ENCODE data around the gene SLC35F6.

The SLC35F6 gene

DNA sequence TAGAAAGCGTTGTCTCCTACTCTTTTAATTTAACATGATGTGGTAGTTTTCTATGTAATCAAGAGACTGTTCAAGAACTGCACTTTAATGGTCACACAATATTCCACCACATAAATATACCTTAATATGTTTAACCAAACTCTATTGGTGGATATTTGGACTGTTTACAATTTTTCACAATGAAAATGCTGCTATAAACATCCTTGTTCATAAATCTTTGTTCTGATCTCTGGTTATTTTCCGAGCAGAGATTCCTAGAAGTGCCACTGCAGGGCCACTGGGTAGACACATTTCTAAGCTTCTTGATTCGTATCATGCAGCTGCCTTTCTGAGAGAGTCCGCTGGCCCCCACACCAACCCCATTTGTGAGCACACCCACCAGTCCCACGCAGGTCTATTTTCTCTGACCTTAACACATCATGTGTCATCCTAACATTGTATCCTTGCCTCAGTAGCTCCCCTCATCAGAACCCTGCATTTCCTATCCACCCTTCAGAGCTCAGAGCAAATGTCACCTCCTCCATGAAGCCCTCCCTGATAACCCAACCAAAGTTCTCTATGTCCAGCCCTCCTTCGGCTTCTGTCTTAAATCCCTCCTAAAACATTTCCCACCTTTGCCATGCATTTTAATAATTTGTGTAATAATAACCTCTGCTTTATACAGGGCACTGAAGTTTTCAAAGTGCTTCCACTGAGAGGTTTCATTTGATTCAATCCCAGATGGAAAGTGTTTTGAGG, 45.0 kb upstream of the SLC35F6 start:
- Histone ChIP-seq H3K4me3 (ENCODE audit: low read depth, low read length) (no peak overlapping the region), H3K27ac (no peak overlapping the region), H3K27me3 (replicated peaks) (no peaks in the 10 kb centered on the region), H3K36me3 (replicated peaks) (no peaks in the 10 kb centered on the region)
- no peak for DNase-seq
- TF ChIP-seq, protein P1, sequence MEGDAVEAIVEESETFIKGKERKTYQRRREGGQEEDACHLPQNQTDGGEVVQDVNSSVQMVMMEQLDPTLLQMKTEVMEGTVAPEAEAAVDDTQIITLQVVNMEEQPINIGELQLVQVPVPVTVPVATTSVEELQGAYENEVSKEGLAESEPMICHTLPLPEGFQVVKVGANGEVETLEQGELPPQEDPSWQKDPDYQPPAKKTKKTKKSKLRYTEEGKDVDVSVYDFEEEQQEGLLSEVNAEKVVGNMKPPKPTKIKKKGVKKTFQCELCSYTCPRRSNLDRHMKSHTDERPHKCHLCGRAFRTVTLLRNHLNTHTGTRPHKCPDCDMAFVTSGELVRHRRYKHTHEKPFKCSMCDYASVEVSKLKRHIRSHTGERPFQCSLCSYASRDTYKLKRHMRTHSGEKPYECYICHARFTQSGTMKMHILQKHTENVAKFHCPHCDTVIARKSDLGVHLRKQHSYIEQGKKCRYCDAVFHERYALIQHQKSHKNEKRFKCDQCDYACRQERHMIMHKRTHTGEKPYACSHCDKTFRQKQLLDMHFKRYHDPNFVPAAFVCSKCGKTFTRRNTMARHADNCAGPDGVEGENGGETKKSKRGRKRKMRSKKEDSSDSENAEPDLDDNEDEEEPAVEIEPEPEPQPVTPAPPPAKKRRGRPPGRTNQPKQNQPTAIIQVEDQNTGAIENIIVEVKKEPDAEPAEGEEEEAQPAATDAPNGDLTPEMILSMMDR (IDR thresholded peaks at IDR 0.05; ENCODE audit: low read depth, low read length, missing control alignments): no peak
- in situ Hi-C loops (cut with HindIII; ENCODE audit: low pct_ligation_motif_present, low sequenced_read_pairs): no loop called here

DNA sequence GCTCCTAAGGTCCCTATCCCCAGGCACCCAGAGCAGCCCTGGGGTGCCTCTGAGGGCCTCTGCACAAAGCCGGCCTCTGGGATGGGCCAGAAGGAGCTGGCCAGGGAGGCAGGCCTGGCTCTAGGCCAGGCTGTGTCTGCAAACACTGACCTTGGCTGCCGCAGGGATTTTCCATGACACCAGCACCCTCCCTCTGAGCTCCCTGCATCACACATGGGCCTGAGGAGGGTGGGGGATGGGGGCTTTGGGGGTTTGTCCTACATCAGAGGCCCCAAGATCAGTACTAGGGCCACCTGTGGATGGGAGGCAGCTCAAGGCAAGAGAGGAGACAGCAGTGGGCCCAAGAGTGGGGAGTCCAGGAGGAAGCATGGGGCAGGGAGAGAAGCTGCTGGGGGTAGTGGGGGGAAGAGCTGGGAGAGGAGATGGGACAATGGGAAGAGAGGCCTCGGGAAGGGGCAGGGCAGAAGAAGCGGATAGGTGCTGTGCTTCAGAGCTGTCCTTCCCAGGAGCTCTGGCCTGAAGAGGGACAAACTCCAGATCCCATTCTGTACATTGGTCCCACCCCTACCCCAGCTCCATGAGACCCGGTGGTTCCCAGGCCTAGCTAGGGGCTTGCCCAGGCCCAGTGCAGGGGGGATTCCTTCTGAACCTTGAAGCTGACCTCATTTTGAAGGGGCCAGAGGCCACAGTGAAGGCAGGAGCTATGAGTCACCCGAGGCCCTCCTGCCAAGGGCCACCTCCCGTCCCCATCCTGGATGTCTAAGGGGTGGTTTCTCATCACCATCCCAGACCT, 43.6 kb upstream of the SLC35F6 start:
- peak; percentile 61 for DNase-seq

DNA sequence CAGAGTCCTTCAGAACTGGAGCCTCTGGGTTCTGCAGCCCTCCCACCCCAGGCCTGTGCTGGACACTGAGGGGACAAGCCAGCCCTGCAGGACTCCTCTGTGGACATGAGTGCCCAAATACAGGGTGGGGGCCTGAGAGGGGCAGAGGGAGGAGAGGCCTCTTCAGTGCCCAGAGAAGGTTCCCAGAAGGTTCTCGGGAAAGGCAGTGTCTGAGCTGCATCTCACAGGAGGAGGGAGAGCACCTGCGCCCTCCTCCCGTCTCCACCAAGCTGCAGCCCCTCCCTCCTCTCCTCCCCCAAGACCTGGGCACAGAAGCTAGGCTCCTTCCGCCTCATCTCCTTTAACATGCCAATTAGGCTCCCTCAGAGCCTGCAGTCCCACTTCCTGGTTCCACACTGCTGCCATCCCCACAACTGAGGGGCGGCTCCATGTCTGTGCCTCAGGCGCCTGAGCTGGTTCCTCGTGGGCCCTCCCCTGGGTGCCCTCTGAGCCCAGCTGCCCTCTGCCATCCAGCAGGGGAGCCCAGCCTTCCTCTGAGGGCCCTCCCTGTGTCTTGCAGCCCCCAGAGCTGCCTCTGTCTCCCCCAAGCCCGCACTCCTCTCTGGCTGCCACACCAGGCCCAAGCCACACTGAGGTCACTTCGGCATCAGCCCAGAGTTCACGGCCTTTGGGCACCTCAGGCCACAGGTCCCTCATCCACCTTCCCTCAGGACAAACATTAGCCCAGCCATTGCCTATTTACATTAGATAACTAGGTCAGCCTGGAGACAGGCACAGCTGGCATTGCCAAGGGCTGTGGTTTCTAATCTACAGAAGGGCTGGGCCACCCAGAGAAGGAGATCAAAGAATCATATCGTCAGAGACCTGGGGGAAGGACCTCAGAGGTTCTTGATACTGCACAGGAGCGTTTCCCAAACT, 42.7 kb upstream of the SLC35F6 start:
- Histone ChIP-seq H3K4me3 (ENCODE audit: low read depth, low read length) (no peak overlapping the region), H3K27me3 (replicated peaks) (no peaks in the 10 kb centered on the region), H3K36me3 (replicated peaks) (no peaks in the 10 kb centered on the region), H3K27ac (no peak overlapping the region)
- DNase-seq: no peak
- in situ Hi-C loops (cut with HindIII; ENCODE audit: low pct_ligation_motif_present, low sequenced_read_pairs): no loop called here
- TF ChIP-seq, protein P1 (IDR thresholded peaks at IDR 0.05; ENCODE audit: low read depth, low read length, missing control alignments): no peak

More for the DNA sequence above, 43.6 kb upstream of the SLC35F6 start:
- H3K27ac ChIP-seq: no peak overlapping the region
- no peaks in the 10 kb centered on the region for H3K27me3 ChIP-seq (replicated peaks)
- H3K36me3 ChIP-seq (replicated peaks): no peaks in the 10 kb centered on the region
- no peak overlapping the region for H3K4me3 ChIP-seq (ENCODE audit: low read depth, low read length)
- in situ Hi-C loops (cut with HindIII; ENCODE audit: low pct_ligation_motif_present, low sequenced_read_pairs): no loop called here
- TF ChIP-seq, protein P1 (IDR thresholded peaks at IDR 0.05; ENCODE audit: low read depth, low read length, missing control alignments): no peak

DNA sequence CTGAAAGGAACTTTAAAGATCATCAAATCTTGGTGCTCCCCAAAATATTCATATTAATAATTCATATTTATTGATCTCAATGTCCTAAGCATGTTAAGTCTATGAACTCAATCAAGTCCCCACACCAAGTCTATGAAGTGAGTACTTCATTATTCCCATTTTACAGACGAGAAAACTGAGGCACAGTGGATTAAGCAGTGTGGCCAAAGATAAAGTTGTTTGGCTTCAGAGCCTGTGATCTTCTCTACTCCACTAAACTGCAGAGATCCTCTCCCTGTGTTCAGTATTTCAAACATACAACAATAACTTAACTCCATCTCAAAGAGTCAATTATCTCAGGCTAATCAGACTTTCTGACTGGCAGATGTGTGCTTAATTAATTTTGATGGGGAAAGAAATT, 41.8 kb upstream of the SLC35F6 start:
- Histone ChIP-seq H3K27me3 (replicated peaks) (no peaks in the 10 kb centered on the region), H3K36me3 (replicated peaks) (no peaks in the 10 kb centered on the region), H3K4me3 (ENCODE audit: low read depth, low read length) (no peak overlapping the region), H3K27ac (no peak overlapping the region)
- TF ChIP-seq, protein P1 (IDR thresholded peaks at IDR 0.05; ENCODE audit: low read depth, low read length, missing control alignments): no peak
- in situ Hi-C loops (cut with HindIII; ENCODE audit: low pct_ligation_motif_present, low sequenced_read_pairs): no loop called here
- DNase-seq: no peak

DNA sequence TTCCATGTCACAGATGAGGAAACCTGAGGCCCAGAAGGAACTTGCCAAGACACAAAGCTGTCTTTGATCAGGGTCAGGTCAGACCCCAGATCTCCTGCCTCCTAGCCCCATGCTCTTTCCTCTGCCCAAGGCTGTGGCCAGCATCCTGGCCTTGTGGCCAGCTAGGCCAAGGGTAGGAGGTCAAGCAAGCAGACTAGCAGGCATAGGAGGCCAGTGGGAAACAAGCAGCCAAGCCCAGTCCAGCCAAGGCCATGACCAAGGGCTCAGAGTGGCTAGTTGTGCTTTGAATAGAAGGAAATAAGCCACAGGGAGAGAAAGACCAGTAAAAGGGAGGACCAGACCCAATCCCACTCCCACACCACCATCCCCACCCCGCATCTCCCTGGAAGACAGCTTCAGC, 41.2 kb upstream of the SLC35F6 start:
- Histone ChIP-seq H3K27me3 (replicated peaks) (peaks cover 4% of the 10 kb centered on the region), H3K4me3 (ENCODE audit: low read depth, low read length) (no peak overlapping the region), H3K36me3 (replicated peaks) (no peaks in the 10 kb centered on the region), H3K27ac (no peak overlapping the region)
- TF ChIP-seq, protein P1 (IDR thresholded peaks at IDR 0.05; ENCODE audit: low read depth, low read length, missing control alignments): no peak
- in situ Hi-C loops (cut with HindIII; ENCODE audit: low pct_ligation_motif_present, low sequenced_read_pairs): no loop called here
- DNase-seq: no peak
